Panc1 (cell line): ENCODE data around the gene CACNG1.

Experiments used
- CTCF ChIP-seq: fragments of 450-650 bp; IDR thresholded peaks from 2 replicates; pipeline ENCODE4 v1.5.1; 2017; ENCODE audit warnings: mild to moderate bottlenecking
- REST ChIP-seq, 2 experiments: IDR thresholded peaks; 2 replicates each; pipeline ENCODE4 v1.6.1; 2011 to 2012; ENCODE audit warnings: low read depth in 2 of 2, control low read depth in 1 of 2, low read length in 1 of 2, mild to moderate bottlenecking in 1 of 2, moderate library complexity in 1 of 2; ENCODE audit not compliant: insufficient read depth in 1 of 2

GRCh38 chr17:67043283-67043682, 1.1 kb upstream of the CACNG1 start:
- TF ChIP-seq CTCF (no peak), REST (IDR thresholded peaks at IDR 0.05; ENCODE audit: insufficient read depth in 1 of 2, low read depth in 2 of 2, low read length in 1 of 2) (no peak)
